CD4-positive, alpha-beta T cell treated with Interleukin-21 for 1 hour (primary cell): Measurements from ENCODE around the gene PRPF6.
"Not testable (repeated sequence)": the region's sequence is repeated elsewhere in the genome, so short reads cannot be mapped to it uniquely, and the experiment has no call there.

Source experiments
- DNase-seq: peaks from one replicate; pipeline ENCODE4 v3.0.0-alpha.2; 2020

The PRPF6 gene

DNA sequence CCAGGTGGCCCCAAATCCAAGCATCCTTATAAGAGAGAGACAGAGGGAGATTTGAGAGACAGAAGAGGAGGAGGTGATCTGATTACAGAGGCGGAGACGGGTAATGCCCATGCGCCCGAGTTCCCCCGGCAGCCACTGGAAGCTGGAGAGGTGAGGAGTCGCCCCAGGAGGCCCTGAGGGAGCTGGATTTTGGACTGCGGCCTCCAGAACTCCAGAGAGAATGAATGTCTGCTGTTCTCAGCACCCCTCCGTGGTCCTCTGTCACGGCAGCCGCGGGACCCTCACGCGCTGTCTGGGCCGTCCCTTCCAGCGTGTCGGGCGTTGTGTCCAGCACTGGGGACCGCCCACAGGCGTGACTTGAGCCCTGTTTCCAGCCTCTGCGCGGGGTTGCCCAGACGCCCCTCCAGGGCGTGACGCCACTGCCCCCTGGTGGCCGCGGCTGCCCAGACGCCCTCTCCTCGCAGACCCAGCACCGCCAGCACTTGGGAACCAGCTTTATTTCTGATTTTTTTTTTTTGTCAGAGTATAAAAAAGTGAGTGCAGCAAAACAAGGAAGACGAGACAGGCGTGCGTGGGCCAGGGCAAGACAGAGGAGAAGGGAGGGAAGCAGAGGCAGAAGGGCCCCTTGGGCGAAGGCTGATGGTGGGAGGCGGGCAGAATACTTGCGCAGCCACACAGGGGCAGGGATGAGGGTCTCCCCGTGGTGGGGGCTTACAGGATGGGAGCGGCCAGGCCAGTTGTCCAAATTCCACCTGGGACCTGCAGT is 7.1 kb upstream of the PRPF6 start:
- peak; percentile 77 for DNase-seq

- DNase-seq: no peak
Observed at GRCh38 chr20:63974402-63975200, 6.3 kb upstream of the PRPF6 start.

DNA sequence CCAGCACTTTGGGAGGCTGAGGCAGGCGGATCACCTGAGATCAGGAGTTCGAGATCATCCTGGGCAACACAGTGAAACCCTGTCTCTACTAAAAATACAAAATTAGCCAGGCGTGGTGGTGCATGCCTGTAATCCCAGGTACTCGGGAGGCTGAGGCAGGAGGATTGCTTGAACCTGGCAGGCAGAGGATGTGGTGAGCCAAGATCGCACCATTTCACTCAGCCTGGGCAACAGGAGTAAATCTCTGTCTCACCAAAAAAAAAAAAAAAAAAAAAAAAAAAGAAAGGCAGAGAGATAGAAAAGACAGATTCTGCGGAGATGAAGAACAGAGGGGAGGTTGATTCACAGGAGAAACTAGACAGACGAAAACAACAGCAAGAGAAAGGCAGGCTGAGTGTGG is 4.4 kb upstream of the PRPF6 start:
- not testable (repeated sequence) for DNase-seq

- peak; percentile 8 for DNase-seq
Observed at GRCh38 chr20:63976980-63977738, 3.8 kb upstream of the PRPF6 start.

DNA sequence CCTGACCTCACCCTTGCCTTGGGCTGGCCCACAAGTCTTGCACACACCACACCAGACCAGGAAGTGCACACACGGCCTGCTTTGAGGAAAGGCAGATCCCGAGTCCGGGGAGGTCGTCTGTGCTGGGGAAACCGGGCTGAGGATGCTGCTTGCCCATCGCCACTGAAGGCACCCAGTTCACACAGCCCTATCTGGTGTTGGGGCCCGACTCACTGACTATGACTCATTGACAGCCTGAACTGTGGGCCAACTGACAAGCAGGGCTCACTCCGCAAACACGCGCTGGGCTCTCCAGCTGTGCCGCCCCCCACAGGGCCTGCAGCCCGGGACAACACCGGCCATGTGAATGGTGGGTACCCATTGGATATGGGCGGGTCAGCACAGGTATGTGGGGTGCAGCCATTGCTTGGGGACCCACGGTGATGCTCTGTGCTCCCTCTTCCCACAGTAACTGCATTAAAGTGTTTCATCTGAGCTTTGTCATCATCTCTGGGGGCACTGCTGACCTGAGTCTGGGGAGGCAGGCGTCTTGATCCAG is 3.1 kb upstream of the PRPF6 start:
- peak; percentile 49 for DNase-seq

DNA sequence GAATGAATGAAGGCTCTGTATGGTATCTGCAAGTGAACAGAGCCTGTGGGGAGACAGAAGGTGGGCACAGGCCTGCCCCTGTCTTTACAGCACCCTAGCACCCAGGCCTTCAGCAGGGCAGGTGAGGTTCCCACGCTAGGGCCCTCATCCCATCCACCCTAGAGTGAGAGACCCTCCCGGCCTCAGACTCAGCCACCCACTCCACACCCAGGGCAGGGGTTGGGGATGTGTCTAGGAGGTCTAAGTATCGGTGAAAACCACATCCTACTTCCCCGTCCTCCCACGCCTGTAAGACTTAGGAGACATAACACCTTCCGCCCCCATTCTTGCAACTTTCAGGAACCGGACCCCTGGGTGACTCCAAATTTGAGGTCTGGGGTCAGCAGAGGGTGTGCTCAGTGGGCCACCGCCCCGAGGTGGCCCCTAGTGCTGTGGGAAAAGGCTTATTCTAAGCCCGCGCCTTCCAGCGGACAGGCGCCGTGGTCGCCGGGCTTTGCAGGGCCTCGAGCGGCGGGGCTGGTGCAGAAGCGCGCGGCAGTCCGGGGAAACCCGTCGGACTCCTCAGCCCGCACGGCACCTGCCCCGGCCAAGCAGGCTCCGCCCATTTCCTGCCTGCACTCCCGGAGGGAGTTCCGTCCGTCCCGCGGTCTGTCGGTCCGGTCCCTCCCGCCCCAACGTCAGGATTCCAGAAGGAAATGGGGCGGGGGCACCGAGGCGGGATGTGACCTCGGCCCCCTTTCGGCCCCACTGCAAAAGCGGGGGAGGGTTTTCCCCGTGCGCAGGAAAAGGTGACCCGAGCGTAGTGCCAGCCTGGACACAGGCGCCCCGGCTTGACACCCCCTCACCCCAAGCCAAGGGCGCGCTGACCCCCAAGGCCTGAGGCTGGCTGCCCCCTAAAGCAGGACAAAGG is 2.4 kb upstream of the PRPF6 start:
- peak; percentile 64 for DNase-seq

DNA sequence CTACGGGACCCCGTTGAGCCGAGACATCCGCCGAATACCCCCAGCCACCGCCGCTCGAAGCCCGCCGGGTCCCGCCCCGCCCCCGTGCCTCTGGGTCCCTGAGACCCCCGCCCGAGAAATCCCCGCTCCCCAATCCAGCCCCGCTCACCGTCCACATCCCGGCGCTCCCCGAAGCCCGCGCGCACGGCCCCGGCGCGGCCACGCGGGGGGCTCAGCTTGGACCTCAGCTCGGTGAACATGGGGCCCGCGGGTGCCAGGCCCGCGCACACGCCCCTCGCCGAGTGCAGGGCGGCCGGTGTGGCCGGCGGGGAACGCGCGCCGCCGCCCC is 1.7 kb upstream of the PRPF6 start:
- peak; percentile 6 for DNase-seq

DNA sequence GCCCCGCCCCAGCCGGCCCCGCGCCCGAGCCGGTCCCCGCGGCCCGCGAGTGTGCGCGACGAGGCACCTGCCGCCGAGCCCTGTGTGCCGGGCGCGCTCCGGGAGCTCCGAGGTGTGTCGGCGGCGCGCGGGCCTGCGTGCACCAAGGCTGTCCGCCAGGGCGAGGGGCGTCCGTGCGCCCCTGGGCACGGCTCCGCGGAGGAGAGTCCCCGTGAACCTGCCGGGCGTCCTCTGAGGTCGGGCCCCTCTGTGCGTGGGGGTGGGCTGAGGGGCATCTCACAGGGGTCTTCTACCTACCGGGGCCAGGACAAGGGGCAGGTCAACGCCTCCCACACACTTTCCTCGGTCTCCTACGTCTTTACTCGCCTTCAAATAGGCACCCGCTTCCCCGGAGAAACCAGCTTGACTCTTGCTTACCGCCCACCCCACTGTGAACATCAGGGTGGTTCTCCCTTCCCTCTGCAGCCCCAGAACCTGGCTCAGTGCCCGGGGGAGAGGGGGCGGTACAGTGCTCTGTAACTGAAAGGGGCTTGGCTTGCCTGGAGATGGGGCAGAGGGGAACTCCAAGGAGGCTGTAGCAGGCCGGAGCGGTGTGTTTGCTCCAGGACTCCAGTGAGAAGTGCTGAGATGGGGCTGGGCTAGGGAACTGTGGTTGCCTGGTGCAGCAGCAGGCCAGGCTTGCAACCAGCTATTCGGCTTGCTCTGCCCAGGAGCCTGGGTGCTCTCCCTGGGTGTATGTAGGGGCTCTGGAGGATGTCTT is 1.2 kb upstream of the PRPF6 start, which contains the start of gene SAMD10:
Gene SAMD10, minus strand, starts transcription at position 86 of the 760 bp plus-strand sequence. CDS start 175 bp downstream, outside the sequence.
- DNase-seq: peak; percentile 78

DNA sequence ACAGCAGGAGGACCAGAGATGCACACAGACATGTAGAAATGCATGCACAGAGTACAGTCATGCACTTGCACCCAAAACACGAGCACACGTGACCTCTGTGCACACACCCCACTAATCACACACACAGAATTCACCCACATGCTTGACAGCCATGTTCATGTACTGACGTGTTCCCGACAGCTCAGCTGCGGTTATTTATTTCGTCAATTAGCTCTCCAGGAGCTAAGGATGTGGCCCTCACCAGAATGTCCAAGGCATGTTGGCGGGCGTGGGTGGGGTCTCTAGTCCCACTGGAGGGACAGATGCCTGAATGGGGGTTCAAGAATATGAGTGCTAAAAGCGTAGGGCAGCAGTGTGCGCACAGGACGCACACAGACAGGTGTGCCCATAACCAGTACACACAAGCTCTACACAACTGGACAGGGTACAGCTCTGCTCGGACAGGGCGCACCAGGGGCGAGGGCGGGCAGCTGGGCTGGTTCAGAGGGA is 571 bp upstream of the PRPF6 start:
- peak; percentile 48 for DNase-seq

GRCh38 chr20:63982937-63983336 is 2.0 kb downstream of the PRPF6 start:
- DNase-seq: no peak

- no peak for DNase-seq
Observed at GRCh38 chr20:64000906-64001305, 20.0 kb downstream of the PRPF6 start.

- no peak for DNase-seq
Observed at GRCh38 chr20:64001607-64002011, 20.7 kb downstream of the PRPF6 start.

- DNase-seq: no peak
Observed at GRCh38 chr20:64003960-64004725, 23.2 kb downstream of the PRPF6 start.

GRCh38 chr20:64005394-64005793 is 24.5 kb downstream of the PRPF6 start:
- no peak for DNase-seq

- DNase-seq: no peak
Observed at GRCh38 chr20:64006490-64006889, 25.6 kb downstream of the PRPF6 start.

- no peak for DNase-seq
Observed at GRCh38 chr20:64006902-64007301, 26.0 kb downstream of the PRPF6 start.

GRCh38 chr20:64009811-64010387 is 29.0 kb downstream of the PRPF6 start:
- no peak for DNase-seq

- DNase-seq: no peak
Observed at GRCh38 chr20:64010711-64011237, 29.8 kb downstream of the PRPF6 start.

DNA sequence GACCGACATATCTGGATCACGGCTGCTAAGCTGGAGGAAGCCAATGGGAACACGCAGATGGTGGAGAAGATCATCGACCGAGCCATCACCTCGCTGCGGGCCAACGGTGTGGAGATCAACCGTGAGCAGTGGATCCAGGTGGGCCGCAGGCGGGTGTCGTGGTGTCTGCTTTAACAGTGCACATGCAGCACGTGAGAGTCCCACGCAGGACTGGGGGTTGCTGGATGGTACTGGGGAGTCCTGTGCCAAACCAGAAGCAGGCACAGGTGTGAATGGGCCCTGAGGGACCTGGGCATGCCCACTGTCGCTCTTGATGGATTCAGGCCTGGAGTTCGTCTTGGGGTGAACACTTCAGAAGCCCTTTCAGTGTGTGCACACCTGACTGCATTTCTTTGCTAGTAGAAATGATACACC is 30.4 kb downstream of the PRPF6 start:
- DNase-seq: no peak
